H1 (cell line): ENCODE measurements around the gene BLMH. TPM values are rescaled to one million over a fixed set of nuclear protein-coding genes. Genes with fewer than 3 reads are reported as not detected.

Experiments
- CHD2 ChIP-seq: IDR thresholded peaks from 2 replicates; pipeline ENCODE4 v1.6.1; 2012; ENCODE audit warnings: low read length, improper control_type of control experiment
- JUND ChIP-seq: IDR thresholded peaks from 2 replicates; pipeline ENCODE4 v1.6.1; 2011; ENCODE audit warnings: mild to moderate bottlenecking, improper control_type of control experiment, low read length
- MAFK ChIP-seq: IDR thresholded peaks from 2 replicates; pipeline ENCODE4 v1.6.1; 2012; ENCODE audit warnings: low read depth, mild to moderate bottlenecking, improper control_type of control experiment, low read length
- TBP ChIP-seq: IDR thresholded peaks from 2 replicates; pipeline ENCODE4 v1.6.1; 2011; ENCODE audit warnings: low read depth, low read length, improper control_type of control experiment
- YY1 ChIP-seq: IDR thresholded peaks from 2 replicates; pipeline ENCODE4 v1.6.1; 2011; ENCODE audit warnings: low read depth, mild to moderate bottlenecking, low read length
- ZNF274 ChIP-seq: IDR thresholded peaks from 2 replicates; pipeline ENCODE4 v1.7.0; 2012; ENCODE audit warnings: low read length, borderline replicate concordance; ENCODE audit errors: extremely low read depth
- polyA plus RNA-seq, 7 experiments: library from polyadenylated mRNA; depleted of rRNA in 3 of 7; stranded (reverse) in 5 of 7; unstranded in 2 of 7; fragments of >200 nt in 5 of 7; fragments of 200-250 nt in 2 of 7; gene quantifications; 1 replicate in 5 of 7; 2 replicates in 1 of 7; 4 replicates in 1 of 7; pipeline versions ENCODE4 v1.2.1 to v1.2.3, GENCODE V29; 2011 to 2013; ENCODE audit warnings: missing spikeins in 2 of 7, mixed read lengths in 2 of 7
- total RNA-seq: library from RNA; stranded (reverse); fragmentation: NEBNext Ultra II Directional; extraction: Animal tissue kit (Norgen Biotek cat#: 25700); gene quantifications from 2 replicates; pipeline ENCODE4 v1.2.1, GENCODE V29; 2021

BLMH gene
- total and polyA plus RNA-seq, 2 of the 8 experiments (the other 6 are each of a cell fraction or from before 2014, with no cell fraction given) = 18.2 to 74.3 TPM

- no peak for TF ChIP-seq JUND
- no peak for TF ChIP-seq CHD2
- no peak for TF ChIP-seq YY1
- TF ChIP-seq TBP = no peak
- TF ChIP-seq MAFK = no peak
- TF ChIP-seq ZNF274 = no peak
Measured at GRCh38 chr17:30232824-30233427, 58.8 kb downstream of the BLMH start (continued).
